Stimulated activated CD8-positive, alpha-beta memory T cell treated with anti-CD3 and anti-CD28 coated beads, Interleukin-15, amount 100 ng/mL, for 24 hours (primary cell): Measurements from ENCODE around the gene DENND1C.

Source experiments
- DNase-seq: peaks from one replicate; pipeline ENCODE4 v3.0.0-alpha.2; 2020; ENCODE audit warnings: low read depth

DENND1C gene

GRCh38 chr19:6481541-6482342 lies at the start of gene DENND1C:
TSS of gene DENND1C (minus strand) at chr19:6481787. CDS start at chr19:6481695, 92 bp downstream.
- DNase-seq, result no peak

- peak; percentile 78 for DNase-seq
These were observed 49.0 kb upstream of the DENND1C start, which contains the start of gene TNFSF9 for GRCh38 chr19:6530386-6531162. TSS of gene TNFSF9 (plus strand) at chr19:6531026. CDS start at chr19:6531037, 11 bp downstream.

- no peak for DNase-seq
These were observed 48.4 kb upstream of the DENND1C start for GRCh38 chr19:6529937-6530385.

GRCh38 chr19:6529351-6529750 lies 47.8 kb upstream of the DENND1C start:
- no peak for DNase-seq

GRCh38 chr19:6528544-6529121 lies 47.0 kb upstream of the DENND1C start:
- DNase-seq, result no peak

- no peak for DNase-seq
These were observed 46.4 kb upstream of the DENND1C start for GRCh38 chr19:6527893-6528543.

- no peak for DNase-seq
These were observed 42.7 kb upstream of the DENND1C start for GRCh38 chr19:6524311-6524710.

- DNase-seq, result no peak
These were observed 41.1 kb upstream of the DENND1C start for GRCh38 chr19:6522712-6523111.

- no peak for DNase-seq
These were observed 40.4 kb upstream of the DENND1C start for GRCh38 chr19:6521718-6522646.

GRCh38 chr19:6519289-6519688 lies 37.7 kb upstream of the DENND1C start:
- DNase-seq, result no peak

- no peak for DNase-seq
These were observed 36.7 kb upstream of the DENND1C start for GRCh38 chr19:6518145-6518911.

- DNase-seq, result peak; percentile 94
These were observed 35.2 kb upstream of the DENND1C start for GRCh38 chr19:6516659-6517291.

- DNase-seq, result peak; percentile 52
These were observed 34.6 kb upstream of the DENND1C start for GRCh38 chr19:6516018-6516658.

GRCh38 chr19:6514926-6515544 lies 33.4 kb upstream of the DENND1C start:
- no peak for DNase-seq

- DNase-seq, result no peak
These were observed 32.5 kb upstream of the DENND1C start for GRCh38 chr19:6514089-6514488.

GRCh38 chr19:6510618-6511017 lies 29.0 kb upstream of the DENND1C start:
- no peak for DNase-seq

- no peak for DNase-seq
These were observed 27.8 kb upstream of the DENND1C start for GRCh38 chr19:6509118-6509971.
